ENCODE results near the gene YBX1.
"Not testable (repeated sequence)": the region's sequence is repeated elsewhere in the genome, so short reads cannot be mapped to it uniquely, and the experiment has no call there.

The YBX1 gene

GRCh38 chr1:42681741-42682483, at the start of gene YBX1:
YBX1 (plus strand) TSS chr1:42682418; CDS start chr1:42682566, 148 bp downstream.
- peak; percentile 96 for DNase-seq

DNA sequence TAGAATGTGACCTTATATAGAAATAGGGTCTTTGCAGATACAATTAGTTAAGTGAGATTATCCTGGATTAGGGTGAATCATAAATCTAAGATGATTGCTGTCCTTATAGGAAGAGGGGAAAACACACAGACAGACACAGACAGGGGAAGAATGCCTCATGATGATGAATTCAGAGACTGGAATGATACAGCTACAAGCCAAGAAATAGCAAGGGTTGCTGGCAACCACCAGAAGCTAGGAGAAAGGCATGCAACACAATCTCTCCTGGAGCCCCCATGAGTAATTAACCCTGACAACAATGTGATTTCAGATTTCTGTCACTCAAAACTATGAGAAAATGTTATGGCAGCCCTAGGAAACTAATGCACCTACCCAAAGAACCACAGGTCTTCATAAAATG, 43.1 kb upstream of the YBX1 start:
- DNase-seq, result no peak

DNA sequence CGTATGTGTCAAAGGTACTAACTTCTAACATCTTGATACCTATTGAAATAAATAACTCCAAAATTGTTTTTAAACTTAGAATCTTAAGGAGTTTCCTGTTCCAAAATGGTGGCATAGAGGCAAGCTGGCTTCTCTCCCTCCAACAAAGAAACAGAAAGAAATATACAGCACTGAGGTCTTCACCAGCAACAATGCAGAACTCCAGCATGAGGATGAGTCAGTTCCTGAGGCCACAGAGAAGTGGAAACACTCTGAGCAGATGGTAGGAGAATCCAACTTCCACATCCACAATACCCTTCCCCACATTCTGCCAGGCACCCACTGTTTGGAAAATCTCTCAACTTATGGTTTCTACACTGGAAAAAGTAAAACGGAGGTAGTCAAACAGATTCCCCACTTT, 36.2 kb upstream of the YBX1 start:
- no peak for DNase-seq

- no peak for DNase-seq
Observed at GRCh38 chr1:42657201-42657600, 25.0 kb upstream of the YBX1 start.

DNA sequence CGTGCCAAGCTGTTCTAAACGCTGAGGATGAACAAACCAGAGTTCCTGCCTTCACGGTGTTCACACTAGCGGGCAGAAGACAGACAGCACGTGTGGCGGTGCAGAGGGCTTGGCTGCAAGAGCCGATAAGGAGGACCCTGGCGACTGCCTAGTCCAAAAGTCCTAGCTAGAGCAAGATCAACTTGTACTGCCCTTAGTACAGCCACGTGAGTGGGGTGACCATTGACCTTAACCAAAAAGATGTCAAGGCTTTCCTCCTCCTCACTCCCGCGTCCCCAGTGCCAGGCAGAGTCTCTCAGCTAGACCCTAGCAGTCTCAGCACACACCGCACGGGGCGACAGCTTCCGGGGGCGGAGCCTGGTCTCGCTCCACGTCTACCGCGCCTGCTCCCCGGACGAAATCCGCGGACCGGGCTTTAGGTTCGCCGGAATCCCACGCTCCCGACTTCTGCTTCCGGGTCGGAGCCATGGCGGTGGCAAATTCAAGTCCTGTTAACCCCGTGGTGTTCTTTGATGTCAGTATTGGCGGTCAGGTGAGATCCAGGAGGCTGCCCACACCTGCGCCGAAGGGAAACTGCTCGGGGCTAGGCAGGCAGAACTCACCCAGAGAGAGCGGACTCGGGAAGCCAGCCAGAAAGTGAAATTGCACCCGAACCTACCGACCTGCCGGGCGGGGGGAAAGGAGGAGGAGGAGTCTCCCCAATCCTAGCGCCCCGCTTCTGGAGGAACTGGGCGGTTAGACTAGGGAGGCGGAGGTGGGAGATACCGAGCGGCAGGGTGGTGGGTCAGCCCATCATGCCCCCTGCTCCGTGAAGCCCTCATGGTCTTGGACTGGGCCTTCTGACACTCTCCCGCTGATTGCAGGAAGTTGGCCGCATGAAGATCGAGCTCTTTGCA, 24.0 kb upstream of the YBX1 start, which contains the start of gene PPIH:
TSS of gene PPIH (plus strand) at position 443 of the 896 bp plus-strand sequence. CDS start at position 467, 24 bp downstream.
- DNase-seq, result peak; percentile 45

- DNase-seq, result no peak
Observed at GRCh38 chr1:42658877-42659337, 23.3 kb upstream of the YBX1 start.

DNA sequence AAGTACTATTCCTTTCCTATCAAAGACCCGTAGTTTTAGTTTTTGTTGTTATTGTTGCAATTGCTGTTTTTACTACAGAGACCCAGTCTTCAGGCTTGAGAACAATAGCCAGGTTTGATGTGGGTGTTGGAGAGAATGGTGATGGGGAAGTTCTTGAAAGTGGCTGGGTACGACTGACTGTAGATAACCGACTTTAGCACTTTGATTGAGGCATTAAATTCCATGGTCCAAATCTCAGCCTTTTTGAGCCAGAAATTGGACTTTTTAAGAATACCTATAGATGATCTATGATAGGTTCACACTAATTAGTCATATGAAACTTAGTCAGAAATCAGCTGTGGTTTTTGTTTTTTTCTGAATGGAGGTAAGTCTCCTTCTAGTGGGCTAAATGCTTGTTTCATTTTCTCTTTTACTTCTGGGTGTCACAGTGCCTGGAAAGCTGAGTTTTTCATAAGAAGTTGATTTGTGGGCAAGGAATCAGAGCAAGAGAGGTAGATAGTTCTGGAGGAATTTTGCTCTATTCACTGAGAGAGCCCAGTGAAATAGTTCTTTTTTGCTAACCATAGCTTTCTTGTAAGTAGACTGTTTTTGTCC, 21.2 kb upstream of the YBX1 start:
- no peak for DNase-seq

GRCh38 chr1:42669936-42670335, 12.3 kb upstream of the YBX1 start:
- no peak for DNase-seq

- DNase-seq, result no peak
Observed at GRCh38 chr1:42670425-42670824, 11.8 kb upstream of the YBX1 start.

- DNase-seq, result no peak
Observed at GRCh38 chr1:42674214-42674613, 8.0 kb upstream of the YBX1 start.

DNA sequence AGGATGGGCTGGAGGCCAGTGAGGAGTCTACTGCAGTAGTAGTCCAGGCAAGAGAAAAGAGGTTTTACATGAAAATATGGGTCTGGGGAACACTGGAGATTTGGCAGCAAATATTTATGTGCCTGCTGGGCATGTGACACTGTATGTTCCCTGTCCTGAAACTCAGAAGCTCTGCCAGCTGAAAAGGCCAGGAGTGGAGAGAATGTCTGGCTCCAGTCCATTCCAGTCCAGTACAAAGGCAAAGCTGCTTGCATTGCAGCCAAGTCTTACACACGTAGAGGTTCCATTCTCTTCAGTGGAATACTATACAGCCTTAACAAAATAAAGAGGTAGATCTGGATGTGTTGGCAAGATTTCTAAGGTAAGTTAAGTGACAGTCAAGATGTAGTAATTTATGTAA, 7.5 kb upstream of the YBX1 start:
- no peak for DNase-seq

GRCh38 chr1:42675467-42675866, 6.8 kb upstream of the YBX1 start:
- no peak for DNase-seq

GRCh38 chr1:42676534-42677087, 5.6 kb upstream of the YBX1 start:
- no peak for DNase-seq

DNA sequence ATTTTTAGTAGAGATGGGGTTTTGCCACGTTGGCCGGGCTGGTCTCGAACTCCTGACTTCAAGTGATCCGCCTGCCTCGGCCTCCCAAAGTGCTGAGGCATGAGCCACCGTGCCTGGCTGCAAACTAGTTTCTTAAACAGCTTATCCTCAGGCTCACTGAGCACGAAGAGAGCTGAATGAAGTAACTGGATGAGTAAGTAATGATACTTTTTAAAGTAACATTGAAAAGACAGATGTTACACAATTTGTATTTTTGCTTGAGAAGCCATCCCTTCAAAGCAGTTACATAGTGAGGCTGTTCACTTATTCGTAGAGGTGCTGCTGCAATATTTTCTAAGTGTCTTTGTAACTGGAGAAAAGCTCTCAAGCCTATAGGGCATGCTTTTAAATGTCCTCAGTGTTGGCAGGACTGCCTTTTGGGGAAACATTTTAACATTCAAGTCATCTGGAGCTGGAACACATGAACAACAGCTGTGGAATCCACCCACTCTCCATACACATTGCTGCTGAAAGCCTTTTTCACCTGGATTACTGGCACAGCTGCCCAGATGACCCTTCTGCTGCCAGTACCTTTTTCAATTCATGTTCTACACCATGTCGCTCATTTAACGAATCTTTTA, 2.7 kb upstream of the YBX1 start:
- no peak for DNase-seq

DNA sequence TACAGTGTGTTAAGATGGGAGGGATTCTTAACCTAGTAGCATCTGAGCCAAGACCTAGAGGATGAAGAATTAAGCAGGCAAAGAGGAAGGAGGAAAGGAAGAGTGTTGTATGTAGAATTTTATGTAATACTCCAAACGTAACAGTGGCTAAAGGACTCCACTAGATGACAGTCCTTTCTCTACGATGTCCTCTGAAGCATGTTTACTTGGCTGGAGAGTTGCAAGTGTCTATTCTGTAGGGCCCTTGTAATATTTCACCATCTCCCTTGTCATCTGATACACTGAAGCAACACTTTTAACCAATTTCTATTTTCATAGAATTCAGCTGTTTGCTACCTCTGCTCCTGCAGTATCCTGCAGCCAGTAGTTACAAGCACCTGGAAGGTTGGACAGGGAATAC, 2.2 kb upstream of the YBX1 start:
- no peak for DNase-seq

DNA sequence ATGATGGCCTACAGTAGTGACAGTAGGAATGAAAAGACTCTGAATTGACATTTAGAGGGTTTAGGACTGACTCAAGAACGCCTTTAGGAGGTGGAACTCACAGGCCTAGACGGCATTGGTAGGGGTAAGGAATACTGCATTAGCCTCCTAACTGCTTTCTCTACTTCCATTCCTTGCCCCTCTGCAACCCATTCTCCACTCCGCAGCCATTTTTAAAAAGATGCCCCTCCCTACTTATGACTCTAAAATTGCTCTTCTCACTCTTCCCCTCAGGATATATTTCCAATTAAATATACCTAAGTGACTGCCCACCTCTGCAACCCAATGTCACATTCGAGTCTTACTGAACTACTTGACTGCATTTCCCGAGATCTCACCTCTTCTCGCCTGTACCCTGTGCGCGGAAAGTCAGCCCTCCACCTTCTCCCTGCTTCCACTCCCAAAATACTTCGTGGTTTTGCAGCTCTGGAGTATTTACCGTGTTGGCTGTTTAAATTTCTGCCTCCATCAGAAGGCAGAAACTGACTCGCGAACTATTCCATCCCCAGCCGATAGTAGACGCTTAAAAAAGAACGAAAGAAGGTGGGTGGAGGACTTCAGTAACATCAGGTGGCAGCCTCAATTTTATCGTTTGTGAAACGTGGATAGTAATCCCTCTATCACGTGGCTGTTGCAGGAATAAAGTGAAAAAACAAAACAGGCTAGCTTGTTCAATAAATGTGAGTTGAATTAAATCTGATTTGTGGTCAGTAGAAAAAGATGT, 1.1 kb upstream of the YBX1 start:
- DNase-seq, result no peak

GRCh38 chr1:42682484-42682738, 193 bp downstream of the YBX1 start:
- DNase-seq, result not testable (repeated sequence)

GRCh38 chr1:42682739-42683531, 717 bp downstream of the YBX1 start:
- DNase-seq, result no peak

GRCh38 chr1:42684139-42684538, 1.9 kb downstream of the YBX1 start:
- DNase-seq, result no peak

DNA sequence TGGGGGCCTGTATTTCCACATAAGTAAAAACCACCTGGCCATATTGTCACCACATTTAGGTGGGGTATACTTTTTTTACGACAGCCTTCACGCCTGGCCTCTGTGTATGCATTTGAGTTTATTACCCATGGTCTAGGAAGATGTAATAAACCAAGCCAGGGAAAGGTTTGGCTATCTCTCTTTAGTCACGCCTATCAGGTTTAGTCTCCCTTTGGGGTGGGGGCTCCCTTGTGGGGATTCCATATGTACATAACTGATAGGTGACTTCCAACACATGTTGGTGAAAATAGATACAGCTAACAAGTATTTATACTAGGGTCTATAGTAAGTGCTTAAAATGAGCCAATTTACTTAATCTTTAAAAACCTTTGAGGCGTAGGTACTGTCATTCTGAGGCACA, 4.2 kb downstream of the YBX1 start:
- DNase-seq, result no peak

GRCh38 chr1:42689912-42690311, 7.7 kb downstream of the YBX1 start:
- DNase-seq, result no peak

Data from NCI-H187 treated with DMSO at 0.1 percent for 48 hours (cell line).